ENCODE results near the gene ORAI2. TPM values are rescaled to one million over a fixed set of nuclear protein-coding genes. Genes with fewer than 3 reads are reported as not detected.

ORAI2 gene
- total RNA-seq, 4 donors from 2014 or later, result 11.4 to 31.6 (median 26.6) TPM

- no peak for ATAC-seq (ENCODE audit: low FRiP score)
- no peak for DNase-seq (ENCODE audit: low spot score)
- TF ChIP-seq, protein P1, sequence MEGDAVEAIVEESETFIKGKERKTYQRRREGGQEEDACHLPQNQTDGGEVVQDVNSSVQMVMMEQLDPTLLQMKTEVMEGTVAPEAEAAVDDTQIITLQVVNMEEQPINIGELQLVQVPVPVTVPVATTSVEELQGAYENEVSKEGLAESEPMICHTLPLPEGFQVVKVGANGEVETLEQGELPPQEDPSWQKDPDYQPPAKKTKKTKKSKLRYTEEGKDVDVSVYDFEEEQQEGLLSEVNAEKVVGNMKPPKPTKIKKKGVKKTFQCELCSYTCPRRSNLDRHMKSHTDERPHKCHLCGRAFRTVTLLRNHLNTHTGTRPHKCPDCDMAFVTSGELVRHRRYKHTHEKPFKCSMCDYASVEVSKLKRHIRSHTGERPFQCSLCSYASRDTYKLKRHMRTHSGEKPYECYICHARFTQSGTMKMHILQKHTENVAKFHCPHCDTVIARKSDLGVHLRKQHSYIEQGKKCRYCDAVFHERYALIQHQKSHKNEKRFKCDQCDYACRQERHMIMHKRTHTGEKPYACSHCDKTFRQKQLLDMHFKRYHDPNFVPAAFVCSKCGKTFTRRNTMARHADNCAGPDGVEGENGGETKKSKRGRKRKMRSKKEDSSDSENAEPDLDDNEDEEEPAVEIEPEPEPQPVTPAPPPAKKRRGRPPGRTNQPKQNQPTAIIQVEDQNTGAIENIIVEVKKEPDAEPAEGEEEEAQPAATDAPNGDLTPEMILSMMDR (IDR thresholded peaks at IDR 0.05), result no peak
Observed at GRCh38 chr7:102468478-102469350, 35.3 kb downstream of the ORAI2 start.

DNA sequence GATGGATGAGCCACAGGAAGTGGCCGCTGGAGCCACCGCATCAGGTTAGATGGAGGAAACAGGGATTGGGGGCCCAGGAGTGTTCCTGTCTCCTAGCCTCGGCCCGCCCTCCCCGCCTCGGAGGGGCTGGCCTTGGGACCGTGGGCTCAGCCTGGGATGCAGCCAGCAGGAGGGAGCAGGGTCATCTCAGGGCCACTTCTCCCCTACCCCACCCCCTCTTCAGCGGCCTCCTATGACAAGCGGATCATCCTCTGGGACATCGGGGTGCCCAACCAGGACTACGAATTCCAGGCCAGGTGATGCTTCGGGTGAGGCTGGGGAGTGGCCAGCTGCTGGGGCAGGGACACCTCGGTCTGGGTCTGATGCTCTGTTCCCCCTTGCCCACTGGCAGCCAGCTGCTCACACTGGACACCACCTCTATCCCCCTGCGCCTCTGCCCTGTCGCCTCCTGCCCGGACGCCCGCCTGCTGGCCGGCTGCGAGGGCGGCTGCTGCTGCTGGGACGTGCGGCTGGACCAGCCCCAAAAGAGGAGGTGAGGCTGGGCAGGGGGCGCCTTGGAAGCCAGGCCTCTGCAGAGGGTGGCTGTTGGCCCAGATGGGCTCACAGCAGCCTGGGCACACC lies 36.1 kb downstream of the ORAI2 start:
- DNase-seq (ENCODE audit: low spot score), result no peak
- ATAC-seq (ENCODE audit: low FRiP score), result no peak
- TF ChIP-seq, protein P1 (IDR thresholded peaks at IDR 0.05), result no peak

GRCh38 chr7:102469972-102470825 lies 36.8 kb downstream of the ORAI2 start:
- TF ChIP-seq, protein P1 (IDR thresholded peaks at IDR 0.05), result no peak
- DNase-seq (ENCODE audit: low spot score) (no peak), ATAC-seq (ENCODE audit: low FRiP score) (no peak)

DNA sequence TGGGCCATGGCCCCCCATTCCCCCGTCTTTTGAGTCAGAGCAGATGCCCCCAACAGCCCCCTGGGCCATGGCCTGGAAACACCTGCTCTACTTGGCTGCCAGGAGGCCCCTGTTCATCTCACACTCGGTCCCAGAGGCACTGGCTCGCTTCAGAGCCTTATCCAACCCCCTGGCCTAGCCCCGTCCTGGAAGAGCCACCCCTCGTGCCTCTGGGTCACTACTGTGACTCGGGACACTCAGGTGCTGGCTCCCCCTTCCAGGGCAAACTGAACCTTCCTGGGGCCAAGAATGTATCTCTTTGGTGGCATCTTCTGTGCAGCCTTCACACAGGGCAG lies 38.4 kb downstream of the ORAI2 start:
- DNase-seq (ENCODE audit: low spot score) (no peak), ATAC-seq (ENCODE audit: low FRiP score) (no peak)
- TF ChIP-seq, protein P1 (IDR thresholded peaks at IDR 0.05), result no peak

GRCh38 chr7:102472126-102473041 lies 39.0 kb downstream of the ORAI2 start:
- ATAC-seq (ENCODE audit: low FRiP score) (no peak), DNase-seq (ENCODE audit: low spot score) (no peak)
- TF ChIP-seq, protein P1 (IDR thresholded peaks at IDR 0.05), result no peak
